ENCODE results near the gene PAQR5.
"Not testable (repeated sequence)": the region's sequence is repeated elsewhere in the genome, so short reads cannot be mapped to it uniquely, and the experiment has no call there.

Gene PAQR5

GRCh38 chr15:69293741-69294615 is 4.7 kb upstream of the PAQR5 start:
- no peak for TF ChIP-seq CTCF (conservative IDR thresholded peaks at IDR 0.05; ENCODE audit: low read length)
- DNase-seq (ENCODE audit: low read depth), result no peak
- no peak overlapping the region for H3K4me3 ChIP-seq (ENCODE audit: low read length)

- H3K4me3 ChIP-seq (ENCODE audit: low read length), result no peak overlapping the region
- no peak for TF ChIP-seq CTCF (conservative IDR thresholded peaks at IDR 0.05; ENCODE audit: low read length)
- no peak for DNase-seq (ENCODE audit: low read depth)
Observed at GRCh38 chr15:69296606-69297005, 2.1 kb upstream of the PAQR5 start.

GRCh38 chr15:69297642-69298353 is 914 bp upstream of the PAQR5 start:
- no peak for DNase-seq (ENCODE audit: low read depth)
- H3K4me3 ChIP-seq (ENCODE audit: low read length), result no peak overlapping the region
- no peak for TF ChIP-seq CTCF (conservative IDR thresholded peaks at IDR 0.05; ENCODE audit: low read length)

GRCh38 chr15:69298354-69298696 is 387 bp upstream of the PAQR5 start:
- H3K4me3 ChIP-seq (ENCODE audit: low read length), result peak overlapping the region; percentile 56
- DNase-seq (ENCODE audit: low read depth), result no peak
- no peak for TF ChIP-seq CTCF (conservative IDR thresholded peaks at IDR 0.05; ENCODE audit: low read length)

GRCh38 chr15:69299451-69299886 is 757 bp downstream of the PAQR5 start:
- no peak for DNase-seq (ENCODE audit: low read depth)
- peak overlapping the region; percentile 56 for H3K4me3 ChIP-seq (ENCODE audit: low read length)

GRCh38 chr15:69299943-69300588 is 1.4 kb downstream of the PAQR5 start:
- no peak for DNase-seq (ENCODE audit: low read depth)
- TF ChIP-seq CTCF (conservative IDR thresholded peaks at IDR 0.05; ENCODE audit: low read length), result no peak
- no peak overlapping the region; the same call in 1 of the 2 replicates for H3K4me3 ChIP-seq (ENCODE audit: low read length)

More at GRCh38 chr15:69299451-69299886, 757 bp downstream of the PAQR5 start:
- TF ChIP-seq CTCF (conservative IDR thresholded peaks at IDR 0.05; ENCODE audit: low read length), result no peak

- not testable (repeated sequence) for DNase-seq (ENCODE audit: low read depth); H3K4me3 ChIP-seq (ENCODE audit: low read length)
Observed at GRCh38 chr15:69301101-69301500, 2.4 kb downstream of the PAQR5 start.

- DNase-seq (ENCODE audit: low read depth); H3K4me3 ChIP-seq (ENCODE audit: low read length): not testable (repeated sequence)
Observed at GRCh38 chr15:69302087-69302486, 3.4 kb downstream of the PAQR5 start.
